Measurements from ENCODE around the gene STIP1.

The STIP1 gene

GRCh38 chr11:64185693-64186491 is at the start of gene STIP1:
TSS of gene STIP1 (plus strand) at chr11:64186171. CDS start at chr11:64186262, 91 bp downstream.
- DNase-seq (ENCODE audit: low read depth in 4 of 4, low spot score in 1 of 4), result peak; percentile 93 to 96 (median 94)

- no peak for DNase-seq (ENCODE audit: low read depth in 4 of 4, low spot score in 1 of 4)
These were observed 49.1 kb upstream of the STIP1 start for GRCh38 chr11:64136765-64137441.

GRCh38 chr11:64138398-64138797 is 47.6 kb upstream of the STIP1 start:
- DNase-seq (ENCODE audit: low read depth in 4 of 4, low spot score in 1 of 4), result no peak

- no peak for DNase-seq (ENCODE audit: low read depth in 4 of 4, low spot score in 1 of 4)
These were observed 46.9 kb upstream of the STIP1 start for GRCh38 chr11:64139049-64139448.

GRCh38 chr11:64140082-64140481 is 45.9 kb upstream of the STIP1 start:
- DNase-seq (ENCODE audit: low read depth in 4 of 4, low spot score in 1 of 4), result no peak

GRCh38 chr11:64141081-64141783 is 44.7 kb upstream of the STIP1 start:
- no peak for DNase-seq (ENCODE audit: low read depth in 4 of 4, low spot score in 1 of 4)

GRCh38 chr11:64144587-64145472 is 41.1 kb upstream of the STIP1 start:
- DNase-seq (ENCODE audit: low read depth in 4 of 4, low spot score in 1 of 4), result no peak

GRCh38 chr11:64146036-64146955 is 39.7 kb upstream of the STIP1 start:
- DNase-seq (ENCODE audit: low read depth in 4 of 4, low spot score in 1 of 4), result peak; percentile 30 to 35 (median 34)

GRCh38 chr11:64148226-64148916 is 37.6 kb upstream of the STIP1 start:
- DNase-seq (ENCODE audit: low read depth in 4 of 4, low spot score in 1 of 4), result peak; percentile 57 to 64 (median 60)

- no peak for DNase-seq (ENCODE audit: low read depth in 4 of 4, low spot score in 1 of 4)
These were observed 36.9 kb upstream of the STIP1 start for GRCh38 chr11:64148917-64149617.

- DNase-seq (ENCODE audit: low read depth in 4 of 4, low spot score in 1 of 4), result no peak
These were observed 35.9 kb upstream of the STIP1 start for GRCh38 chr11:64150051-64150450.

GRCh38 chr11:64150481-64151239 is 35.3 kb upstream of the STIP1 start:
- DNase-seq (ENCODE audit: low read depth in 4 of 4, low spot score in 1 of 4), result no peak

- no peak for DNase-seq (ENCODE audit: low read depth in 4 of 4, low spot score in 1 of 4)
These were observed 34.6 kb upstream of the STIP1 start for GRCh38 chr11:64151337-64151736.

- peak; percentile 42 to 61 (median 58) for DNase-seq (ENCODE audit: low read depth in 4 of 4, low spot score in 1 of 4)
These were observed 32.9 kb upstream of the STIP1 start for GRCh38 chr11:64152841-64153691.

GRCh38 chr11:64153812-64154211 is 32.2 kb upstream of the STIP1 start:
- no peak for DNase-seq (ENCODE audit: low read depth in 4 of 4, low spot score in 1 of 4)

- no peak for DNase-seq (ENCODE audit: low read depth in 4 of 4, low spot score in 1 of 4)
These were observed 29.5 kb upstream of the STIP1 start for GRCh38 chr11:64156235-64157011.
